Neural cell (in vitro differentiated cells): Measurements from ENCODE around the gene AP2A2.

Experiments
- CTCF ChIP-seq: fragments of 450-650 bp; IDR thresholded peaks from 2 replicates; pipeline ENCODE4 v1.5.1; 2014; ENCODE audit warnings: antibody characterized with exemption, mild to moderate bottlenecking, moderate library complexity; ENCODE audit not compliant: poor library complexity, severe bottlenecking
- POLR2AphosphoS5 ChIP-seq: IDR thresholded peaks from 2 replicates; pipeline ENCODE4 v1.6.1; 2012

- TF ChIP-seq CTCF (no peak), POLR2AphosphoS5 (no peak)
These were observed 104.4 kb downstream of the AP2A2 start for GRCh38 chr11:1030086-1030485.
